ENCODE results near the gene RND2.
"Not testable (repeated sequence)": the region's sequence is repeated elsewhere in the genome, so short reads cannot be mapped to it uniquely, and the experiment has no call there.

RND2 gene

GRCh38 chr17:43044024-43044423 lies 19.0 kb downstream of the RND2 start:
- Histone ChIP-seq H3K4me2 (peak overlapping the region; percentile 6; the same call in 1 of the 2 replicates), H3K9ac (no peak overlapping the region), H2AFZ (ENCODE audit: low read depth) (no peak overlapping the region), H3K79me2 (ENCODE audit: insufficient read depth, low read depth) (no peaks in the 10 kb centered on the region), H3K4me1 (ENCODE audit: low read depth, poor library complexity, severe bottlenecking) (peaks cover 18% of the 10 kb centered on the region), H3K27ac (no peak overlapping the region; the same call in 1 of the 2 replicates), H4K20me1 (ENCODE audit: insufficient read depth) (no peaks in the 10 kb centered on the region), H3K36me3 (ENCODE audit: insufficient read depth) (no peaks in the 10 kb centered on the region), H3K27me3 (ENCODE audit: insufficient read depth, low read depth) (no peaks in the 10 kb centered on the region), H3K4me3 (IDR thresholded peaks at IDR 0.05; ENCODE audit: insufficient read depth, low read depth, low read length) (no peak overlapping the region)
- no peak for TF ChIP-seq CTCF (conservative IDR thresholded peaks at IDR 0.05; ENCODE audit: low read depth, low read length)

- Histone ChIP-seq H3K9ac (no peak overlapping the region), H3K27me3 (ENCODE audit: insufficient read depth, low read depth) (no peaks in the 10 kb centered on the region), H3K4me2 (no peak overlapping the region), H2AFZ (ENCODE audit: low read depth) (no peak overlapping the region), H3K36me3 (ENCODE audit: insufficient read depth) (no peaks in the 10 kb centered on the region), H3K27ac (no peak overlapping the region), H3K4me1 (ENCODE audit: low read depth, poor library complexity, severe bottlenecking) (no peaks in the 10 kb centered on the region), H4K20me1 (ENCODE audit: insufficient read depth) (no peaks in the 10 kb centered on the region), H3K4me3 (IDR thresholded peaks at IDR 0.05; ENCODE audit: insufficient read depth, low read depth, low read length) (no peak overlapping the region), H3K79me2 (ENCODE audit: insufficient read depth, low read depth) (no peaks in the 10 kb centered on the region)
- no peak for TF ChIP-seq CTCF (conservative IDR thresholded peaks at IDR 0.05; ENCODE audit: low read depth, low read length)
These were observed 26.9 kb downstream of the RND2 start for GRCh38 chr17:43051969-43052368.

- H3K4me3 ChIP-seq (IDR thresholded peaks at IDR 0.05; ENCODE audit: insufficient read depth, low read depth, low read length); H3K27ac ChIP-seq; H3K79me2 ChIP-seq (ENCODE audit: insufficient read depth, low read depth); H3K4me1 ChIP-seq (ENCODE audit: low read depth, poor library complexity, severe bottlenecking); H4K20me1 ChIP-seq (ENCODE audit: insufficient read depth); H3K9ac ChIP-seq; H2AFZ ChIP-seq (ENCODE audit: low read depth); H3K27me3 ChIP-seq (ENCODE audit: insufficient read depth, low read depth); H3K36me3 ChIP-seq (ENCODE audit: insufficient read depth); H3K4me2 ChIP-seq: not testable (repeated sequence)
These were observed 28.0 kb downstream of the RND2 start for GRCh38 chr17:43053008-43053407.

GRCh38 chr17:43056051-43056450 lies 31.0 kb downstream of the RND2 start:
- no peak for TF ChIP-seq CTCF (conservative IDR thresholded peaks at IDR 0.05; ENCODE audit: low read depth, low read length)
- Histone ChIP-seq H3K4me1 (ENCODE audit: low read depth, poor library complexity, severe bottlenecking) (no peaks in the 10 kb centered on the region), H3K36me3 (ENCODE audit: insufficient read depth) (no peaks in the 10 kb centered on the region)

GRCh38 chr17:43062984-43063638 lies 38.1 kb downstream of the RND2 start:
- no peak overlapping the region for H3K4me2 ChIP-seq
- no peak for TF ChIP-seq CTCF (conservative IDR thresholded peaks at IDR 0.05; ENCODE audit: low read depth, low read length)
- no peaks in the 10 kb centered on the region for H4K20me1 ChIP-seq (ENCODE audit: insufficient read depth)
- H2AFZ ChIP-seq (ENCODE audit: low read depth) = no peak overlapping the region
- no peaks in the 10 kb centered on the region for H3K4me1 ChIP-seq (ENCODE audit: low read depth, poor library complexity, severe bottlenecking)
- H3K36me3 ChIP-seq (ENCODE audit: insufficient read depth) = no peaks in the 10 kb centered on the region
- H3K9ac ChIP-seq = no peak overlapping the region
- H3K79me2 ChIP-seq (ENCODE audit: insufficient read depth, low read depth) = no peaks in the 10 kb centered on the region
- no peak overlapping the region for H3K4me3 ChIP-seq (IDR thresholded peaks at IDR 0.05; ENCODE audit: insufficient read depth, low read depth, low read length)
- no peaks in the 10 kb centered on the region for H3K27me3 ChIP-seq (ENCODE audit: insufficient read depth, low read depth)
- no peak overlapping the region for H3K27ac ChIP-seq

More at GRCh38 chr17:43056051-43056450, 31.0 kb downstream of the RND2 start:
- Histone ChIP-seq H4K20me1 (ENCODE audit: insufficient read depth) (no peaks in the 10 kb centered on the region), H3K27ac (no peak overlapping the region), H3K27me3 (ENCODE audit: insufficient read depth, low read depth) (no peaks in the 10 kb centered on the region), H3K4me2 (no peak overlapping the region), H3K9ac (no peak overlapping the region), H3K79me2 (ENCODE audit: insufficient read depth, low read depth) (no peaks in the 10 kb centered on the region), H2AFZ (ENCODE audit: low read depth) (no peak overlapping the region), H3K4me3 (IDR thresholded peaks at IDR 0.05; ENCODE audit: insufficient read depth, low read depth, low read length) (no peak overlapping the region)
